ENCODE data around the gene EHD1.

EHD1 gene

DNA sequence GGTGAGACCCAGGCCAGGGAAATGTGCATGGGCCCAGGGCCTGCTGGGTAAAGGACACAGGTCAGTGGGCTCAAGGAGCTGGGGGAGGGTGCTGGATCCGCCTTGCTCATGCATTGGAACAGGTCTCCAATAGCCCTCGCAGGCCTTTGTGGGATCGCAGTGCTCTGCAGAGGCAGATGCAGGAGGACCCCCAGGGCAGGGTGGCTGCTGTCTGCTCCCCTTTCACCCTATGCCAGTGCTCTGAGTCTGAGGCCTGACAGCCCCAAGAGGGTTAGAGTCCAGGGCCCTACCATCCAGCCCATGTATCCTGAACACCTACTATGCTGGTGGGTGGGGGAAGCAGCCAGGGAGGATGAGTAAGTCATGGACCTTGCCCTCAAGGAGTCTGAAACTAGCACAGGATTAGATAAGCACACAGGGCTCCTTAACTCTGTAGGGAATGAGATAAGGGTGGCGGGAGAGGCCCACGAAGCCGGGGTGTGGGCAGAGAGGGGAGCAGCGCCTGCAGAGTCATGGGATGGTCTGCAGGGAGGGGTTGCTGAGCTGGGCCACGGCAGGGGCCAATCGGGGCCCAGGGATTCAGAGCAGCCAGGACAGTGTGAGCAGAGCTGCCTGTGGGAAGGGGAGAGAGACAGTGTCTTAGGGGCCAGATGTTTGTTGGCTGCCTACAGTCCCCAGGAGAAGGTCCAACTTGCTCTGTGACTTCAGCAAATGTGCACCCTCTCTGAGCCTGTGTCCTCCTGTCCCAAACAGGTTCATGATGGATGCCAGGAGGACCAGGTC, 10.5 kb upstream of the EHD1 start:
- DNase-seq, result no peak

GRCh38 chr11:64888406-64888728, 9.9 kb upstream of the EHD1 start:
- no peak for DNase-seq

- DNase-seq, result peak; percentile 14 to 18
These were observed 9.5 kb upstream of the EHD1 start for GRCh38 chr11:64887757-64888405.

DNA sequence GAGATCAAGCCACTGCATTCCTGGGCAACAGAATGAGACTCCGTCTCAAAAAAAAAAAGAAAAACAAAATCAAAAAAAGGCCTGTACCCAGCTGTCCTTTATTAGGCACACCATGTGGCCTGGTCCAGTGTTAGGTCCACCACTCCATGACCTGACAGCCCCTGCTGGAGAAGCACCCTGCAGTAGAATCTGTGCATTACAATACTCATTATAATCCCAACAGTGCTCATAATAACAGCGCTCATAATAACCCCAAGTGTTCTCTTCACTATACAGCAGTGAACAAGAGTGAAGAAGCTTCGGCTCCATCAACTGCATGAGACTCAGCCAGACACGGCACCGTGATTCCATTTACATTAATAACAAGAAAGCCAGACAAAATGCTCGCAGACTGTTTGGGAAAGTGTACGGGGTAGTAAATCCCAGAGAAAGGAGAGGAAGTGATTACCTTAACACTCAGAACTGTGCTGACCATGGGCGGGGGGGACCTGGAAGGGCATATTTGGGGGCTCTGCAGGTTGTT, 8.9 kb upstream of the EHD1 start:
- DNase-seq, result no peak

GRCh38 chr11:64885367-64886286, 7.2 kb upstream of the EHD1 start:
- no peak for DNase-seq

DNA sequence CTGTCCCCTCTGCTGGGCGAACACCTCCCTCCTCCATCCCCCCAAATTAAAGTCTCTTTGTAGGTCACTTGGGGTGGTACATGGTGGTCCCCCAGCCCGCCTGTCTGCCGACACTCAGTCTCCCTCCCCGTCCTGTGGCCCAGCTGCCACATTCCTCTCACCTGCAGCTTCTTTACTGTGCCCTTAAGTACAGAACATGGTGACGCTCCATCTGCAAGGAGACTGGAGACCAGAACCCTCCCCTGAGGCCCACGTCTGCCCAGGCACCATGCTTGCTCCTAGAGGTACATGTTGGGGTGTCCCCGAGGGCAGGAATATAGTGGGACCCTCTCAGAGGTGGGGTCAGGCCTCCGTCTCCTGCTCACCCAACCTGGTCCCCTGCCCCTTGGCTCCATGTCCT, 5.6 kb upstream of the EHD1 start:
- no peak for DNase-seq

DNA sequence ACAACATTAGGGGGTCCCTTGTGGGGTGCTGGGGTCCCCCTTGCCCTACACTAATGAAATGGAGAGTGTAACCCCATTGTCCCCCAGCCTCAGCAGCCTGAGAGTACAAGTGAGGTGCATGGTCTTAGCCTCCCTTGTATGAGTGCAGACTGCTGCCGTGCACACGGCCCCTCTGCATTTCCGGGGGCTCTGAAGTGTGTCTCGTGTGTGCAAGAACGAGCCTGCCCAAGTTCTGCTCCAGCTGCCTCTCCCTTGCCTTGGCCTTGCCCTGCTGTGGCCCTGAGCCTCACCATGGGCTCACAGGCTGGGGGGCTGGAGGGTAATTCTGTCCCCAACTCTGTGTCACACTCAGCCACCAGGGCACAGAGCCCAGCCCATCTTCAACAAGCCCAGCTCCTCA, 5.2 kb upstream of the EHD1 start:
- DNase-seq, result no peak

DNA sequence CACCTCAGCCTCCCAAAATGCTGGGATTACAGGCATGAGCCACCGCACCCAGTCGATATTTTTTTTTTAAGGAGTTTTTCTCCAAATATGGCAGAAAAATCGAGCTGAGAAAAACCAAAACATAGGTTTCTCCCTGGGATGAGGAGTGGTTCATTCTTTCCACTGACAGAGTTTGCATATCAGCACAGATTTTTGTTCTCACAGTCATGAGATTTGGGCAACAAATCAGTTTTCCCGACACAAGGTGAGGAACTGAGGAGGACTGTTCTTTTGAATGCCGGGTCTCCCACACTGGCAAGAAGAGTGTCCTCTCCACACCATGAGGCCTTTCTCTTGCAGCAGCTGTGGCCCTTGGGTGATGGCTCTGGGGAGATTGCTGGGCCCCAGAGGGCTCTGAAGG, 3.8 kb upstream of the EHD1 start:
- DNase-seq, result no peak

DNA sequence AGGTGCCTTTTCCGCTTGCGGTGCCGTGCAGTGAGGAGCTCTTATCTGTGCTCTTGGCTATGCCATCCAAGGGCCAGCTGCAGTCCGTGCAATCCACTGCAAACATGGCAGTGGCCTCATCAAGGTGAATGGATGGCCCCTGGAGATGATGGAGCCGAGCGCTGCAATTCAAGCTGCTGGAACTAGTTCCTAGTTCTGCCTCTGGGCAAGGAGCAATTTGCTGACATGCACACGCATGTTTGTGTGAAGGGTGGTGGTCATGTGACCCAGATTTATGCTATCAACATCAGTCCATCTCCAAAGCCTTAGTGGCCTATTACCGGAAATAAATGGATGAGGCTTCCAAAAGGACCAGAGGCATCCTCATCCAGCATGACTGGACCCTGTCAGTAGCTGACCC, 3.1 kb upstream of the EHD1 start:
- peak in 1 of 2 experiments; percentile 53 for DNase-seq

GRCh38 chr11:64880240-64881001, 2.0 kb upstream of the EHD1 start:
- DNase-seq, result no peak

DNA sequence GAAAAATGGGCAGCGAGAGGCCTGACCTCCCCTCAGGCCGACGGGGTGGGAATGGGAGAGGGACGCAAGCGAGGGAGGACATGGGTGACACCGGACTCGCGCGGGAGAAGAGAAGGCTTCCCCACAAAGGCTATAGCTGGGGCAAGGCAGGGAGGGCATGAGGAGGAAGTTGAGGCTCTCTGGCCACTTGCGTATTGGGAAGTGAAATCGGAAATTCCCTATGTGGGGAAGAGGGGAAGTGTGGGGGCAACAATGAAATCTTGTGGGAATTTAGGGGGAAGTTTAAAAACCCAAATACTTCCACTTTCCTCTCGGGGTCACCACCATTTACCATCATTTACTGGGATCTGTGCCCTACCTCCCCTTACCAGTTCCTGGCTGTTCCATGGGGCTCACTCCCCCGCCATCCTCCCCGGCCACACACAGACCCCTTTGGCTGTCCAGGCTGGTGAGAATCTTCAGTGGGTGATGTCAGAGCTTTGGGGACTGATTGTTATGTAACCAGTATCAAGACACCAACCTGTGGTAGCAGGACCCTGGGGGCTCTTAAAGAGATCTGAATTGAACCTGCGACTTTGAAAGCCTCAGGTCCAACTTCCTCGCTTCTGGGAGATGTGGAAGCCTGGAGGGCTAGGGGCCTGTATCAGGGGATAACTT, 951 bp upstream of the EHD1 start:
- no peak for DNase-seq

- peak in 1 of 2 experiments; percentile 69 for DNase-seq
These were observed 263 bp downstream of the EHD1 start for GRCh38 chr11:64878223-64878493.

GRCh38 chr11:64877390-64878222, 815 bp downstream of the EHD1 start:
- no peak for DNase-seq

DNA sequence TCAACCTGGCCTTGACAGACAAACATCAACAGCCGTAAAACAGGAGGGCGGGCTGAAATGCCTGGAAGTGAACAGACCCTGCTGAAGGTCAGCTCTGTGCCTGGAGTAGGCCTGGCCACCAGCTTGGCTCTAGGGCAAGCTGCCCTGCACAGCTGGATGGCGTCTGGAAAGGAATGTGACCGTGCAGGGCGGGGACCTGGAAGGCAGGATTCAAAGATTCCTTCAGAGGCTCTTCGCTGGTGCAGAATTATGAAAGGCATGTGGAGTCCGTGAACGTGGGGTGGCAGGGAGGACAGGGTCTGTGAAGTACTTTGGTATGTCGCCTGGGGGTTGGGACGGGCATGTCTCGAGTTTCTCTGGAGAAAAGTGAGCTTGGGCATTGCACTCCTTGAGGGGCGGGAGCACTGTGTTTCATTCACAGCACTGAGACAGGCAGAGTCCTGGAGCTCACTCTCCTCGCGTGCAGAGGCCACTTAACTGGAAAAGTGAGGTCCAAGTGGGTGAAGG, 1.5 kb downstream of the EHD1 start:
- DNase-seq, result no peak

DNA sequence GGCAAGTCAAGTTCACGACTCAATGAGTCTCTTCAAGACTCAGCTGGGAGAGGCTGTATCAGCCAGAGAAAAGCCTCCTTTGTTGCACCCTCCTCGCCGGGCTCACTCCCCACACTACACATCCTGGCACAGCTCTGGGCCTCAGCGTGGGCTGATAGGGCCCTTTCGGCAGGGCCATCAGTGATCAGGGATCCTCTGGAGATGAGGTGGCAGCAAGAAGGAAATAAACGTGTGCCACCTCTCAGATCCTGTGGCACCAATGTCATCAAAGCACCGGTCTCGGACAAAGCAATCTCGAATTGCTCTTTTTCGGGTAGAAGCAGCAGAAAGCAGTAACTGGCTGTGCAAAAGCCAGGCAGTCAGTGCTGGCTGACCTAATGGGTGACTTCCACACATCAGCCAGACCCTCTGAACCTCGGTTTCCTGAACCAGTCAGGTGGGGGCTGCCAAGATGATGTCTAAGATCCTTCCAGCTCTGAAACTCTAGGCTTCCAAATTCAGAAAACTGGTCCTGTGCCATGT, 2.1 kb downstream of the EHD1 start:
- DNase-seq, result no peak

DNA sequence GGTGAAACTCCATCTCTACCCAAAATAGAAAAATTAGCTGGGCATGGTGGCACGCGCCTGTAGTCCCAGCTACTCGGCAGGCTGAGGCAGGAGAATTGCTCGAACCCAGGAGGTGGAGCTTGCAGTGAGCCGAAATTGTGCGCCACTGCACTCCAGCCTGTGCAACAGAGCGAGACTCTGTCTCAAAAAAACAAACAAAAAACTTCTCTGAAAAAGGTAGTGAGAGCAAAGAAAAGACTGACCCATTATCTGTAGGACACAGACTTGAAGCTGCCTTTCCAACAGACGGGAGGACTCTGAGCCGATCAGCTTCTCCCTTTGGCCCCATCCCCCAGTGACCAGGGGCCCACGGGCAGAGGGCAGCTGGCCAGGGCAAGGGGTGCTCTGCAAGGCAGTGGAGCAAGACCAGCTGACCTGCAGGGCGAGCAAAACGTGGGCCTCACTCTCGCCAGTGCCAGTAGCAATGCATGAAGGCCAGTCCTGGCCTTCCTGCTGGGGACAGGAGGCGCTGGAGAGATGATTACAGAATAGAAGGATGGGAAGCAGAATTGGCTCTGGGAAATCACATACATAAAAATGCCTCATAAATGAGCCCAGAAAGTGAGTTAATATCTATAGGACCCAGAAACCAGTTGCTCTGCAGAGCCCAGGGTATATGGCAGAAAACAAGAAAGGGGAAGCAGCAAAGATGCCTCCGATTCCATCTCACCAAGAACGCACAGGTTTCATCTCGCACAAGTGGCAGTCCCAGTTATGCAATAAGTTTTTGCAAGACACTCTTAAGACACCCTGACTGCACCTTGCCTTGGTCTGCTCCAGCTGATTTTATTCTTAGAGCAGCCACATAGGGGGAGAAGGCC, 2.8 kb downstream of the EHD1 start:
- DNase-seq, result no peak

DNA sequence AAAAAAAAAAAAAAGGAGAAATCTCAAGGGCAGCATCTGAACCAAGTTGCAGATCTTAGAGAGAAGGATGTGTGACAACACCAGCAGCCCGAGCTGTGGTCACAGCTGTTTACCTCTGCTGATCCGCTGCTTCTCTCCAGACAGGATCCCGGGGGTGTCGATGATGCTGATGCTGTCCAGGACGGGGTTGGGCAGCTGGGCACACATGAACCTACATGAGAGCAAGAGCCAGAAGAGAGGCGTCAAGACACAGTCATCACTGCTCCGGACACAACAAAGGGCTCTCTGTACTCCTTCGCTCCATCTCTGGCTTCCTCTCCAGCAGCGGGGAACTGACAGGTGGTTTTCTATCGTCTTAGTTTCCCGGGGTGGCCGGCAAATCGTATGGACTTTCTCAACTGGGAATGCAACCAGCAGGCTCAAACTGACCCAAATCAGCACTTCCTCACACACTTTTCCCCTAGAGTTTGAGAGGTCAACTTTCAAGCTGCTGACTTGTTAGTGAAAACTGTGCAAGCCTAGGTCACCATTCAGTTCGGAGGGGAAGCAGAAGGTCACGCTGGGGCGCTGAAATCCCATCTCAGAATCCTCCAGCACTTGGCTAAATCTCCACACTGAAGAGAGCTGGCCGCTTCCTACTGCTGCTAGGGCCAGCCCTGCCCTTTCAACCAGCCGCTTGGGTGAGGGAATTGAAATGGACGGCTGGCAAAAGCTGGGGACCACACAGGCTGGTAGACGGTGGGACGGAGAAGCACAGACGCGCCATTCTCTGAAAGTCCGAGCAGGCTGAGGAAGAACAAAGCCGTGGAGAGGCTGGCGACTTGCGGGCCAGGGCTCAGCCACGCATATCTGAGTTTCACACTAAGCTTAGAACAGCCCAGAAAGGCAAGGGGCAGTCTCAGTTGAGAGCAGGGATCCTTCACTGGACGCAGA, 3.8 kb downstream of the EHD1 start:
- DNase-seq, result no peak

GRCh38 chr11:64872790-64873488, 5.5 kb downstream of the EHD1 start:
- DNase-seq, result no peak

Data from NCI-H187 (cell line).